SK-N-SH (cell line): ENCODE data around the gene SUGP2. TPM values are rescaled to one million over a fixed set of nuclear protein-coding genes. Genes with fewer than 3 reads are reported as not detected.

Source experiments
- CTCF ChIA-PET: fragments of 300-600, 350-600 bp; formaldehyde crosslinking; extraction: SDS; loops from one replicate; lab custom pipeline; 2021; lab: Yijun Ruan, JAX
- POLR2A ChIA-PET: fragments of 350-600 bp; sonication (Branson Sonifier 250); formaldehyde crosslinking; extraction: SDS; loops from one replicate; lab custom pipeline; 2020; ENCODE audit warnings: antibody characterized with exemption, inconsistent platforms; lab: Yijun Ruan, JAX
- DNase-seq: peaks from one replicate; pipeline ENCODE4 v3.0.0; 2012
- H2AFZ ChIP-seq: fragments of 200-600 bp; sonication (generic); 2 replicates; pipeline ENCODE4 v1.8.1; 2016; ENCODE audit warnings: antibody characterized with exemption, mild to moderate bottlenecking, low read depth
- H3F3A ChIP-seq: fragments of 200-600 bp; sonication (generic); replicated peaks from 2 replicates; pipeline ENCODE3; 2016; ENCODE audit warnings: antibody characterized with exemption, mild to moderate bottlenecking; ENCODE audit not compliant: insufficient read depth
- H3K27ac ChIP-seq, 2 experiments: fragments of 200-500 bp in 1 of 2; fragments of 200-600 bp in 1 of 2; sonication (Bioruptor generic) in 1 of 2; sonication (generic), shearing (Covaris generic) in 1 of 2; 2 replicates each; pipeline versions ENCODE4 v1.5.1 to v1.6.1; 2014 to 2016; ENCODE audit warnings: low read depth in 2 of 2, inconsistent platforms in 1 of 2, low read length in 1 of 2, mild to moderate bottlenecking in 1 of 2, mixed read lengths in 1 of 2
- H3K27me3 ChIP-seq: fragments of 200-600 bp; sonication (generic), shearing (Covaris generic); 2 replicates; pipeline ENCODE4 v1.6.1; 2016; ENCODE audit warnings: mixed run types; ENCODE audit not compliant: insufficient read depth
- H3K36me3 ChIP-seq, 2 experiments: fragments of 200-500 bp in 1 of 2; fragments of 200-600 bp in 1 of 2; sonication (Bioruptor generic) in 1 of 2; sonication (generic) in 1 of 2; replicated peaks in 1 of 2; 2 replicates each; pipeline versions ENCODE3 to v1.5.1; 2014 to 2016; ENCODE audit warnings: low read length in 1 of 2, mild to moderate bottlenecking in 1 of 2; ENCODE audit not compliant: insufficient read depth in 2 of 2, control insufficient read depth in 1 of 2
- H3K4me1 ChIP-seq, 2 experiments: fragments of 200-500 bp in 1 of 2; fragments of 200-600 bp in 1 of 2; sonication (Bioruptor generic) in 1 of 2; sonication (generic), shearing (Covaris generic) in 1 of 2; 2 replicates each; pipeline versions ENCODE4 v1.5.1 to v1.6.1; 2014 to 2016; ENCODE audit warnings: low read depth in 1 of 2, low read length in 1 of 2, mixed run types in 1 of 2; ENCODE audit not compliant: insufficient read depth in 2 of 2, control insufficient read depth in 1 of 2
- H3K4me2 ChIP-seq: fragments of 200-600 bp; sonication (generic), shearing (Covaris generic); 2 replicates; pipeline ENCODE4 v1.6.1; 2017; ENCODE audit warnings: mixed run types
- H3K4me3 ChIP-seq, 2 experiments: fragments of 200-500 bp in 1 of 2; fragments of 200-600 bp in 1 of 2; sonication (Bioruptor generic) in 1 of 2; sonication (generic), shearing (Covaris generic) in 1 of 2; 2 replicates each; pipeline versions ENCODE4 v1.5.1 to v1.8.1; 2014 to 2016; ENCODE audit warnings: low read depth in 2 of 2, inconsistent platforms in 1 of 2, low read length in 1 of 2, mild to moderate bottlenecking in 1 of 2, mixed read lengths in 1 of 2, moderate library complexity in 1 of 2
- H3K79me2 ChIP-seq: fragments of 200-600 bp; sonication (generic); 2 replicates; pipeline ENCODE4 v1.8.1; 2017; ENCODE audit warnings: mild to moderate bottlenecking; ENCODE audit not compliant: insufficient read depth
- H3K9ac ChIP-seq: fragments of 200-600 bp; sonication (generic); 2 replicates; pipeline ENCODE4 v1.6.1; 2017; ENCODE audit warnings: mixed run types
- H3K9me2 ChIP-seq: fragments of 200-600 bp; sonication (generic); 2 replicates; pipeline ENCODE4 v1.6.1; 2017; ENCODE audit warnings: mixed run types
- H3K9me3 ChIP-seq: fragments of 200-600 bp; sonication (generic); 2 replicates; pipeline ENCODE4 v1.6.1; 2017; ENCODE audit warnings: mixed run types, mild to moderate bottlenecking, moderate library complexity
- H4K20me1 ChIP-seq: fragments of 200-600 bp; sonication (generic); 2 replicates; pipeline ENCODE4 v1.6.1; 2017; ENCODE audit warnings: mild to moderate bottlenecking, mixed run types; ENCODE audit not compliant: insufficient read depth
- CHD2 ChIP-seq: fragments of 150-350 bp; IDR thresholded peaks from 2 replicates; pipeline ENCODE4 v1.6.1; 2018; ENCODE audit warnings: low read length; ENCODE audit not compliant: partially characterized antibody
- GABPA ChIP-seq: IDR thresholded peaks from 2 replicates; pipeline ENCODE4 v1.4.0; 2012; ENCODE audit warnings: low read depth, mild to moderate bottlenecking
- MAX ChIP-seq: IDR thresholded peaks from 2 replicates; pipeline ENCODE4 v1.4.0; 2012; ENCODE audit warnings: low read depth
- MXI1 ChIP-seq: IDR thresholded peaks from 2 replicates; pipeline ENCODE4 v1.6.1; 2012; ENCODE audit warnings: mild to moderate bottlenecking, low read depth, low read length, improper control_type of control experiment
- TCF12 ChIP-seq: IDR thresholded peaks from 2 replicates; pipeline ENCODE4 v1.4.0; 2012
- WGBS: methylation state at CpG from one replicate; pipeline ENCODE4 v1.1.6; 2017; ENCODE audit warnings: low lambda C conversion rate; 5-methylcytosine and 5-hydroxymethylcytosine counted together
- polyA plus RNA-seq, 3 experiments: library from polyadenylated mRNA; depleted of rRNA; stranded (reverse); fragments of >200 nt; gene quantifications; 2 replicates each; pipeline ENCODE4 v1.2.3, GENCODE V29; 2012
- TF ChIP-seq, protein P1 (sequence below): IDR thresholded peaks from 2 replicates; pipeline ENCODE4 v1.4.0; 2012; ENCODE audit warnings: low read depth, borderline replicate concordance
- TF ChIP-seq, protein P2 (sequence below): IDR thresholded peaks from 2 replicates; pipeline ENCODE4; 2012

SUGP2 gene
- polyA plus RNA-seq, 1 of the 3 experiments (the other 2 are of a cell fraction) = 56.3 TPM

DNA sequence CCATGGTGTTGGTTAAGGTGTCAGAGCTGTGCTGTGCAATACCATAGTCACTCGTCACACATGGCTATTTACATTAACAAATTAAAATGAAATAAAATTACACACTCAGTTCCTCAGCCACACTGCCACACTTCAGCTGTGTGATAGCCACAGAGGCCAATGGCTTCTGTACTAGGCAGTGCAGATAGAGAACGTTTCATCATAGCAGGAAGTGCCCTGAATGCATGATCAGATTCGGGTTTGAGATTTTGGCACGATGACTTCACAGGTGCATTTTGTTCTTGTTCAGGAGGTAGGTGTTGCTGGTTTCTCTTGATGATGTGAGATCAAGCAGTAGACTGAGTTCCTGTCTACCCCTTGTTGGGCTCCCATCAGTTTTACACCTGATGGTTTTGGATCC, 6.6 kb upstream of the SUGP2 start (continued):
- TF ChIP-seq, protein P1, sequence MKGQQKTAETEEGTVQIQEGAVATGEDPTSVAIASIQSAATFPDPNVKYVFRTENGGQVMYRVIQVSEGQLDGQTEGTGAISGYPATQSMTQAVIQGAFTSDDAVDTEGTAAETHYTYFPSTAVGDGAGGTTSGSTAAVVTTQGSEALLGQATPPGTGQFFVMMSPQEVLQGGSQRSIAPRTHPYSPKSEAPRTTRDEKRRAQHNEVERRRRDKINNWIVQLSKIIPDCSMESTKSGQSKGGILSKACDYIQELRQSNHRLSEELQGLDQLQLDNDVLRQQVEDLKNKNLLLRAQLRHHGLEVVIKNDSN = no peak
- no peak for TF ChIP-seq GABPA
- TF ChIP-seq TCF12 = no peak
- TF ChIP-seq, all 33 proteins: peak for 0

- Histone ChIP-seq H3K36me3 (peaks cover 0 to 26% of the 10 kb centered on the region in 2 experiments), H4K20me1 (peaks cover 7% of the 10 kb centered on the region), H3K9me3 (no peaks in the 10 kb centered on the region), H3K4me2 (peak overlapping the region; percentile 99), H3K9me2 (no peaks in the 10 kb centered on the region), H3K27me3 (no peaks in the 10 kb centered on the region), H3K79me2 (peaks cover 88% of the 10 kb centered on the region), H2AFZ (peak overlapping the region; percentile 79), H3K27ac (peak overlapping the region; percentile 87 to 90; a peak in 3 of 4 replicates), H3K4me3 (peak overlapping the region; percentile 72 to 98), H3F3A (peaks cover 5% of the 10 kb centered on the region), H3K9ac (peak overlapping the region; percentile 94; the same call in 1 of the 2 replicates), H3K4me1 (peaks cover 6 to 7% of the 10 kb centered on the region in 2 experiments; a peak in 1 of 4 replicates)
- CTCF ChIA-PET = interaction anchor here (0.6 kb wide), 2 partner anchors 17 to 22 kb away, joined by 3 read pairs; no protein-coding TSS in a partner anchor
- DNase-seq = peak; percentile 79
- POLR2A ChIA-PET = no interaction called here
- WGBS = 4% methylated on average over 10 of the region's 10 CpGs
- peak; percentile 61; the same call in 1 of the 2 replicates for TF ChIP-seq MAX
- TF ChIP-seq MXI1 = peak; percentile 92
- TF ChIP-seq, protein P2, sequence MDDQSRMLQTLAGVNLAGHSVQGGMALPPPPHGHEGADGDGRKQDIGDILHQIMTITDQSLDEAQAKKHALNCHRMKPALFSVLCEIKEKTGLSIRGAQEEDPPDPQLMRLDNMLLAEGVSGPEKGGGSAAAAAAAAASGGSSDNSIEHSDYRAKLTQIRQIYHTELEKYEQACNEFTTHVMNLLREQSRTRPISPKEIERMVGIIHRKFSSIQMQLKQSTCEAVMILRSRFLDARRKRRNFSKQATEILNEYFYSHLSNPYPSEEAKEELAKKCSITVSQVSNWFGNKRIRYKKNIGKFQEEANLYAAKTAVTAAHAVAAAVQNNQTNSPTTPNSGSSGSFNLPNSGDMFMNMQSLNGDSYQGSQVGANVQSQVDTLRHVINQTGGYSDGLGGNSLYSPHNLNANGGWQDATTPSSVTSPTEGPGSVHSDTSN = peak; percentile 47; the same call in 1 of the 2 replicates
- no peak for TF ChIP-seq CHD2
- TF ChIP-seq, protein P1 = peak; percentile 68; the same call in 1 of the 2 replicates
These were observed 897 bp upstream of the SUGP2 start for GRCh38 chr19:19034204-19034624.

GRCh38 chr19:19033176-19033425, 216 bp downstream of the SUGP2 start:
- H2AFZ ChIP-seq = peak overlapping the region; percentile 43; the same call in 1 of the 2 replicates
- H3K79me2 ChIP-seq = peaks cover 90% of the 10 kb centered on the region
- peak overlapping the region; percentile 87 to 90 for H3K27ac ChIP-seq
- no peaks in the 10 kb centered on the region for H3K9me3 ChIP-seq
- peak overlapping the region; percentile 98 for H3K4me2 ChIP-seq
- no peaks in the 10 kb centered on the region for H3K9me2 ChIP-seq
- WGBS = 20% methylated on average over 1 of the region's 32 CpGs
- peaks cover 6 to 7% of the 10 kb centered on the region in 2 experiments; a peak in 1 of 4 replicates for H3K4me1 ChIP-seq
- TF ChIP-seq, protein P2 = no peak
- peaks cover 5 to 26% of the 10 kb centered on the region in 2 experiments for H3K36me3 ChIP-seq
- H3F3A ChIP-seq = peaks cover 5% of the 10 kb centered on the region
- CTCF ChIA-PET = interaction anchor here (0.9 kb wide), 1 partner anchor 142 kb away, joined by 3 read pairs; no protein-coding TSS in a partner anchor
- H3K9ac ChIP-seq = peak overlapping the region; percentile 94
- DNase-seq = no peak
- no peaks in the 10 kb centered on the region for H3K27me3 ChIP-seq
- POLR2A ChIA-PET = interaction anchor here (0.7 kb wide), 1 partner anchor 143 kb away, joined by 4 read pairs; no protein-coding TSS in a partner anchor
- H4K20me1 ChIP-seq = peaks cover 7% of the 10 kb centered on the region
- peak overlapping the region; percentile 72 to 98 for H3K4me3 ChIP-seq
